Peyer's patch (tissue), 4 donors: ENCODE measurements around the gene FBXO21. TPM values are rescaled to one million over a fixed set of nuclear protein-coding genes. Genes with fewer than 3 reads are reported as not detected.

Experiments
- DNase-seq, 3 donors: peaks; one replicate each; pipeline ENCODE4 v3.0.0-alpha.2; 2017 to 2019
- H3K27ac ChIP-seq, 4 donors: fragments of 200-600 bp; sonication (generic); one replicate each; pipeline ENCODE4 v1.5.1; 2016 to 2019
- H3K27me3 ChIP-seq, 2 donors: fragments of 200-600 bp; sonication (generic); one replicate each; pipeline ENCODE4 v1.5.1; 2019
- H3K36me3 ChIP-seq, 3 donors: fragments of 200-600 bp; sonication (generic); one replicate each; pipeline ENCODE4 v1.5.1; 2016 to 2019
- H3K4me1 ChIP-seq, 4 donors: fragments of 200-600 bp; sonication (generic); one replicate each; pipeline ENCODE4 v1.5.1; 2016 to 2019
- H3K4me3 ChIP-seq, 4 donors: fragments of 200-600 bp; sonication (generic); 1 replicate in 3 of 4; 2 replicates in 1 of 4; pipeline ENCODE4 v1.5.1; 2016 to 2019; ENCODE audit warnings: mild to moderate bottlenecking in 1 of 4
- H3K9me3 ChIP-seq, 4 donors: fragments of 200-600 bp; sonication (generic); one replicate each; pipeline ENCODE4 v1.5.1; 2016 to 2019; ENCODE audit warnings: mild to moderate bottlenecking in 1 of 4
- CTCF ChIP-seq, 6 experiments: fragments of 450-650 bp in 4 of 6; fragments of 200-600 bp in 2 of 6; sonication (generic) in 1 of 6; IDR thresholded peaks; one replicate each; pipeline ENCODE4 v1.5.1; 2017 to 2019; ENCODE audit warnings: antibody characterized with exemption in 6 of 6, mild to moderate bottlenecking in 3 of 6, moderate library complexity in 1 of 6
- POLR2A ChIP-seq, 2 donors: fragments of 450-650 bp; IDR thresholded peaks; one replicate each; pipeline ENCODE4 v1.5.1; 2017; ENCODE audit warnings: antibody characterized with exemption in 2 of 2, mild to moderate bottlenecking in 2 of 2, moderate library complexity in 2 of 2
- total RNA-seq, 4 donors: library from RNA; depleted of rRNA; stranded (reverse); fragments of >200 nt; gene quantifications; one replicate each; pipeline ENCODE4 v1.1.0, GENCODE V29; 2016

The FBXO21 gene
- total RNA-seq, 4 donors from 2014 or later: 42.5 to 115 (median 68.8) TPM

DNA sequence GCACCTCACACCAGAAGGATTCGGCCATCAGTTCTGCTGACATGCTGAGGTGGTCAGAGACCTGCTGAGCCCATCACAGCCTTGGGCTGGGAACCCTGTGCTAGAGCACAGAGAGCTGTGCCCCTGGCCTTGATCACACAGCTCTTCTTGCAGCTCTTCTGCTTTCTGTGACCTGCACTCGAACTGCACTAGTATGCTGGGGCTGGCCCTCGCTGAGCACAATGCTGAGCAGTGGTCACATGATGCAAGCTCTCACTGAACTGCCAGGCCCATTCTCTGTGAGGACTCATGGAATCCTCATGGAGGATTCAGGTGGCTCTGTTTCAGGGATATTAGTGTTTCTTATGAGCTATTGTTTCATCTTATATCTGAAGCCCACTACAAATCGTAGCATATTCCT lies 22.5 kb downstream of the FBXO21 start:
- Histone ChIP-seq H3K9me3 (no peaks in the 10 kb centered on the region), H3K27me3 (no peaks in the 10 kb centered on the region), H3K36me3 (peaks cover 0 to 90% (median 0%) of the 10 kb centered on the region in 3 donors), H3K4me3 (no peak overlapping the region), H3K4me1 (no peaks in the 10 kb centered on the region), H3K27ac (no peak overlapping the region)
- TF ChIP-seq POLR2A (IDR thresholded peaks at IDR 0.05): no peak
- TF ChIP-seq CTCF (IDR thresholded peaks at IDR 0.05): no peak
- no peak for DNase-seq

DNA sequence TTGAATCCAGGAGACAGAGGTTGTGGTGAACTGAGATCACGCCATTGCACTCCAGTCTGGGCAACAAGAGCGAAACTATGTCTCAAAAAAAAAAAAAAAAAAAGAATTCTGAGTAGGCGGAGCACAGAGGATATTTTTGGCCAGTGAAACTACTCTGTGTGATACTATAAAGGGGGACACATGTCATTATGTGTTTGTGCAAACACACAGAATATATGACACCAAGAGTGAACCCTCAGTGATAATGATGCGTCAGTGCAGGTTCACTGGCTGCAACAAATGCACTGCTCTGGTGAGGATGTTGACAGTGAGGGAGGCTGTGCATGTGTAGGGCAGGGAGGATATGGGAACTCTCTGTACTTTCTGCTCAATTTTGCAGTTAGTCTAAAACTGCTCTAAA lies 24.2 kb downstream of the FBXO21 start:
- Histone ChIP-seq H3K9me3 (no peaks in the 10 kb centered on the region), H3K27me3 (no peaks in the 10 kb centered on the region), H3K27ac (no peak overlapping the region), H3K4me3 (no peak overlapping the region), H3K36me3 (peaks cover 0 to 99% (median 0%) of the 10 kb centered on the region in 3 donors), H3K4me1 (no peaks in the 10 kb centered on the region)
- TF ChIP-seq POLR2A (IDR thresholded peaks at IDR 0.05) (no peak), CTCF (IDR thresholded peaks at IDR 0.05) (no peak)
- DNase-seq: no peak

GRCh38 chr12:117165342-117165741 lies 24.9 kb downstream of the FBXO21 start:
- Histone ChIP-seq H3K27ac (no peak overlapping the region), H3K9me3 (no peaks in the 10 kb centered on the region), H3K27me3 (no peaks in the 10 kb centered on the region), H3K4me1 (no peaks in the 10 kb centered on the region), H3K4me3 (no peak overlapping the region), H3K36me3 (peaks cover 0 to 99% (median 0%) of the 10 kb centered on the region in 3 donors)
- DNase-seq: no peak
- no peak for TF ChIP-seq POLR2A (IDR thresholded peaks at IDR 0.05)
- no peak for TF ChIP-seq CTCF (IDR thresholded peaks at IDR 0.05)

- H3K9me3 ChIP-seq: no peaks in the 10 kb centered on the region
- TF ChIP-seq POLR2A (IDR thresholded peaks at IDR 0.05): no peak
- no peak for TF ChIP-seq CTCF (IDR thresholded peaks at IDR 0.05)
- no peaks in the 10 kb centered on the region for H3K4me1 ChIP-seq
- no peak overlapping the region for H3K27ac ChIP-seq
- no peak for DNase-seq
- H3K36me3 ChIP-seq: peaks cover 0 to 100% (median 0%) of the 10 kb centered on the region in 3 donors
- H3K4me3 ChIP-seq: no peak overlapping the region
- no peaks in the 10 kb centered on the region for H3K27me3 ChIP-seq
Observed at GRCh38 chr12:117162633-117163032, 27.6 kb downstream of the FBXO21 start.

DNA sequence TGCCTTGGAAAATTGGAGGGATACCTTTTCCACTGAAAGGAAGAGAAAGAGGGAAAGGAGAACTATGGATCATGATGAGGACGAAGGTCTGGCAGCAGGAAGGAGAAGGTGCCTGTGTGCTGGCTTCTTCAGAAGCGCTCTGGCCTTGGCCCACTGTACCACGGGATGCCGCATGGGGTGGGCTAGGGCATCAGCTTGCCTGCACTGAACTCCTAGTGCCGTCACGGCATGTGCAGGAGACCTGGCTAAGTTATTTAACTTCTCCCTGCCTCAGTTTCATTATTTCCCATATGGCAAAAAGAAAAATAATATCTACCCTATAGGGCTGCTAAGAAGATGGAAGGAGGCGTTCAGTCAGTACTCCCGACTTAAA lies 28.1 kb downstream of the FBXO21 start:
- H3K27me3 ChIP-seq: no peaks in the 10 kb centered on the region
- H3K9me3 ChIP-seq: no peaks in the 10 kb centered on the region
- TF ChIP-seq CTCF (IDR thresholded peaks at IDR 0.05) (no peak), POLR2A (IDR thresholded peaks at IDR 0.05) (no peak)
- H3K27ac ChIP-seq: no peak overlapping the region
- no peak overlapping the region for H3K4me3 ChIP-seq
- peaks cover 0 to 100% (median 0%) of the 10 kb centered on the region in 3 donors for H3K36me3 ChIP-seq
- H3K4me1 ChIP-seq: no peaks in the 10 kb centered on the region
- no peak for DNase-seq
